ENCODE results near the gene MEIOB.
"Not testable (repeated sequence)": the region's sequence is repeated elsewhere in the genome, so short reads cannot be mapped to it uniquely, and the experiment has no call there.

The MEIOB gene

GRCh38 chr16:1871974-1872635 lies at the start of gene MEIOB:
MEIOB (minus strand) TSS chr16:1872164; CDS start chr16:1868175, 3,989 bp downstream.
- peak; percentile 52 for DNase-seq

GRCh38 chr16:1920727-1921171 lies 48.8 kb upstream of the MEIOB start:
- DNase-seq, result peak; percentile 40

- not testable (repeated sequence) for DNase-seq
These were observed 48.2 kb upstream of the MEIOB start for GRCh38 chr16:1920122-1920521.

GRCh38 chr16:1919327-1919998 lies 47.5 kb upstream of the MEIOB start:
- no peak for DNase-seq

GRCh38 chr16:1918351-1919326 lies 46.7 kb upstream of the MEIOB start, which contains the start of gene HS3ST6:
HS3ST6 (minus strand) TSS chr16:1918415; CDS start chr16:1918323, 92 bp downstream.
- no peak for DNase-seq

- DNase-seq, result no peak
These were observed 45.8 kb upstream of the MEIOB start for GRCh38 chr16:1917665-1918350.

GRCh38 chr16:1917056-1917664 lies 45.2 kb upstream of the MEIOB start:
- DNase-seq, result no peak

- DNase-seq, result no peak
These were observed 44.7 kb upstream of the MEIOB start for GRCh38 chr16:1916640-1916990.

- DNase-seq, result no peak
These were observed 44.0 kb upstream of the MEIOB start for GRCh38 chr16:1915732-1916639.

GRCh38 chr16:1914988-1915387 lies 43.0 kb upstream of the MEIOB start:
- no peak for DNase-seq

- no peak for DNase-seq
These were observed 42.2 kb upstream of the MEIOB start for GRCh38 chr16:1914084-1914608.

GRCh38 chr16:1913327-1914083 lies 41.5 kb upstream of the MEIOB start:
- no peak for DNase-seq

- DNase-seq, result no peak
These were observed 40.2 kb upstream of the MEIOB start for GRCh38 chr16:1912215-1912543.

- DNase-seq, result no peak
These were observed 39.7 kb upstream of the MEIOB start for GRCh38 chr16:1911467-1912214.

GRCh38 chr16:1909561-1910231 lies 37.7 kb upstream of the MEIOB start:
- DNase-seq, result no peak

- no peak for DNase-seq
These were observed 37.0 kb upstream of the MEIOB start for GRCh38 chr16:1908983-1909382.

GRCh38 chr16:1908184-1908583 lies 36.2 kb upstream of the MEIOB start:
- DNase-seq, result no peak

- DNase-seq, result no peak
These were observed 35.4 kb upstream of the MEIOB start for GRCh38 chr16:1907226-1907860.

GRCh38 chr16:1906846-1907165 lies 34.8 kb upstream of the MEIOB start:
- DNase-seq, result no peak

All from hematopoietic multipotent progenitor cell treated with erythropoietin and hydrocortisone succinate and interleukin-3 and kit ligand, for 8 days (in vitro differentiated cells).